ENCODE results near the gene VPS13D.

- TF ChIP-seq, protein P1, sequence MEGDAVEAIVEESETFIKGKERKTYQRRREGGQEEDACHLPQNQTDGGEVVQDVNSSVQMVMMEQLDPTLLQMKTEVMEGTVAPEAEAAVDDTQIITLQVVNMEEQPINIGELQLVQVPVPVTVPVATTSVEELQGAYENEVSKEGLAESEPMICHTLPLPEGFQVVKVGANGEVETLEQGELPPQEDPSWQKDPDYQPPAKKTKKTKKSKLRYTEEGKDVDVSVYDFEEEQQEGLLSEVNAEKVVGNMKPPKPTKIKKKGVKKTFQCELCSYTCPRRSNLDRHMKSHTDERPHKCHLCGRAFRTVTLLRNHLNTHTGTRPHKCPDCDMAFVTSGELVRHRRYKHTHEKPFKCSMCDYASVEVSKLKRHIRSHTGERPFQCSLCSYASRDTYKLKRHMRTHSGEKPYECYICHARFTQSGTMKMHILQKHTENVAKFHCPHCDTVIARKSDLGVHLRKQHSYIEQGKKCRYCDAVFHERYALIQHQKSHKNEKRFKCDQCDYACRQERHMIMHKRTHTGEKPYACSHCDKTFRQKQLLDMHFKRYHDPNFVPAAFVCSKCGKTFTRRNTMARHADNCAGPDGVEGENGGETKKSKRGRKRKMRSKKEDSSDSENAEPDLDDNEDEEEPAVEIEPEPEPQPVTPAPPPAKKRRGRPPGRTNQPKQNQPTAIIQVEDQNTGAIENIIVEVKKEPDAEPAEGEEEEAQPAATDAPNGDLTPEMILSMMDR (IDR thresholded peaks at IDR 0.05), result peak; percentile 59; the same call in 1 of the 2 replicates
- no peak for TF ChIP-seq REST (IDR thresholded peaks at IDR 0.05; ENCODE audit: insufficient read depth in 1 of 2, low read depth in 2 of 2, low read length in 1 of 2)
These were observed 84.6 kb downstream of the VPS13D start for GRCh38 chr1:12314333-12314903.

Measured in Panc1 (cell line).